ENCODE data around the gene RHOB.

DNA sequence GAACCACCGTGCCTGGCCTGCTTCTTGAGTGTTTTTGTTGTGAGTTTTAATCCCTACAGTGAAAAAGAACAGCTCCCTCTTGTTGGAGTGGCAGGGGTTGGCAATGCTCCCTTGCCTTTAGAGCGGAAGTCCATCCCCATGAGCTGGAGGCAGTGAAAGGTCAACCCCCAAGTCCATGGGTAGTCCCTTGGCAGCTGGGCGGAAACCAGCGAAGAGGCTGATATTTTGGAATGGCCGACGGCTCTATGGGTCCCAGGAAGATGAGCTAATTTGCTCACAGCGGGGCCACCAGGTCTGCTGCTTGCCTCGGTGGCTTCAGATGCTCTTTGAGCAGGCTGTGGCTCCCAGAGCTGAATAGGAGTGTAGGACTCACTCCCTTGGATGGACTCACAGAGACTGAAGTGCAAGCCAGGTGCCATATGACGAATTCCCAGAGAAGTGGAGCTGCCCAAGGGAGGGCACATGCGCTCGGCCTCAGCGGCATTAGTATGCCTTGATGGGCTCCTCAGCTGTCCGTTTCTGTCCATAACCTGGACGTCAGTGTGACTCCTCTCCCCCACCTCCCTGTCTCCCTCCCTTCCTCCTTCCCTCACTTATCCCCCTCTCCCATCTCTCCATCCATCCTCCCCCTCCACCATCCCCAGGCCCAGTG lies 25.4 kb upstream of the RHOB start:
- TF ChIP-seq, protein P1, sequence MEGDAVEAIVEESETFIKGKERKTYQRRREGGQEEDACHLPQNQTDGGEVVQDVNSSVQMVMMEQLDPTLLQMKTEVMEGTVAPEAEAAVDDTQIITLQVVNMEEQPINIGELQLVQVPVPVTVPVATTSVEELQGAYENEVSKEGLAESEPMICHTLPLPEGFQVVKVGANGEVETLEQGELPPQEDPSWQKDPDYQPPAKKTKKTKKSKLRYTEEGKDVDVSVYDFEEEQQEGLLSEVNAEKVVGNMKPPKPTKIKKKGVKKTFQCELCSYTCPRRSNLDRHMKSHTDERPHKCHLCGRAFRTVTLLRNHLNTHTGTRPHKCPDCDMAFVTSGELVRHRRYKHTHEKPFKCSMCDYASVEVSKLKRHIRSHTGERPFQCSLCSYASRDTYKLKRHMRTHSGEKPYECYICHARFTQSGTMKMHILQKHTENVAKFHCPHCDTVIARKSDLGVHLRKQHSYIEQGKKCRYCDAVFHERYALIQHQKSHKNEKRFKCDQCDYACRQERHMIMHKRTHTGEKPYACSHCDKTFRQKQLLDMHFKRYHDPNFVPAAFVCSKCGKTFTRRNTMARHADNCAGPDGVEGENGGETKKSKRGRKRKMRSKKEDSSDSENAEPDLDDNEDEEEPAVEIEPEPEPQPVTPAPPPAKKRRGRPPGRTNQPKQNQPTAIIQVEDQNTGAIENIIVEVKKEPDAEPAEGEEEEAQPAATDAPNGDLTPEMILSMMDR (IDR thresholded peaks at IDR 0.05; ENCODE audit: low read depth, low read length) = no peak
- TF ChIP-seq POLR2A (IDR thresholded peaks at IDR 0.05; ENCODE audit: extremely low read depth, insufficient read length) = no peak
- no peak for TF ChIP-seq MYC (IDR thresholded peaks at IDR 0.05; ENCODE audit: low read depth, low read length)
